ENCODE data around the gene SLC39A11. TPM values are rescaled to one million over a fixed set of nuclear protein-coding genes. Genes with fewer than 3 reads are reported as not detected.
A peak's percentile ranks its signal among the peaks of the same experiment; 100 is the strongest.
"Not testable (repeated sequence)": the region's sequence is repeated elsewhere in the genome, so short reads cannot be mapped to it uniquely, and the experiment has no call there.

The SLC39A11 gene
- total RNA-seq, 1 experiment from 2014 or later: 24.8 TPM

- in situ Hi-C loops (cut with HindIII; ENCODE audit: low pct_unique_long_range_greater_than_20kb, low sequenced_read_pairs): no loop called here
- peak; percentile 74 for DNase-seq (ENCODE audit: low read depth)
Observed at GRCh38 chr17:72922219-72922618, 170.3 kb downstream of the SLC39A11 start.

GRCh38 chr17:72921347-72922054, 171.0 kb downstream of the SLC39A11 start:
- DNase-seq (ENCODE audit: low read depth): no peak
- in situ Hi-C loops (cut with HindIII; ENCODE audit: low pct_unique_long_range_greater_than_20kb, low sequenced_read_pairs): no loop called here

GRCh38 chr17:72920513-72920912, 172.0 kb downstream of the SLC39A11 start:
- in situ Hi-C loops (cut with HindIII; ENCODE audit: low pct_unique_long_range_greater_than_20kb, low sequenced_read_pairs): no loop called here

GRCh38 chr17:72916991-72917390, 175.5 kb downstream of the SLC39A11 start:
- in situ Hi-C loops (cut with HindIII; ENCODE audit: low pct_unique_long_range_greater_than_20kb, low sequenced_read_pairs): no loop called here

More at GRCh38 chr17:72920513-72920912, 172.0 kb downstream of the SLC39A11 start:
- no peak for DNase-seq (ENCODE audit: low read depth)

GRCh38 chr17:72915625-72916081, 176.8 kb downstream of the SLC39A11 start:
- DNase-seq (ENCODE audit: low read depth): no peak
- in situ Hi-C loops (cut with HindIII; ENCODE audit: low pct_unique_long_range_greater_than_20kb, low sequenced_read_pairs): no loop called here

More at GRCh38 chr17:72916991-72917390, 175.5 kb downstream of the SLC39A11 start:
- DNase-seq (ENCODE audit: low read depth): no peak

GRCh38 chr17:72913142-72913682, 179.3 kb downstream of the SLC39A11 start:
- in situ Hi-C loops (cut with HindIII; ENCODE audit: low pct_unique_long_range_greater_than_20kb, low sequenced_read_pairs): no loop called here
- DNase-seq (ENCODE audit: low read depth): no peak

GRCh38 chr17:72906306-72906705, 186.2 kb downstream of the SLC39A11 start:
- in situ Hi-C loops (cut with HindIII; ENCODE audit: low pct_unique_long_range_greater_than_20kb, low sequenced_read_pairs): no loop called here
- DNase-seq (ENCODE audit: low read depth): no peak

GRCh38 chr17:72903522-72903921, 189.0 kb downstream of the SLC39A11 start:
- DNase-seq (ENCODE audit: low read depth): no peak
- in situ Hi-C loops (cut with HindIII; ENCODE audit: low pct_unique_long_range_greater_than_20kb, low sequenced_read_pairs): no loop called here

- in situ Hi-C loops (cut with HindIII; ENCODE audit: low pct_unique_long_range_greater_than_20kb, low sequenced_read_pairs): no loop called here
- no peak for DNase-seq (ENCODE audit: low read depth)
Observed at GRCh38 chr17:72901657-72902056, 190.8 kb downstream of the SLC39A11 start.

GRCh38 chr17:72901083-72901482, 191.4 kb downstream of the SLC39A11 start:
- in situ Hi-C loops (cut with HindIII; ENCODE audit: low pct_unique_long_range_greater_than_20kb, low sequenced_read_pairs): no loop called here
- no peak for DNase-seq (ENCODE audit: low read depth)

GRCh38 chr17:72900654-72900971, 191.9 kb downstream of the SLC39A11 start:
- DNase-seq (ENCODE audit: low read depth): no peak
- in situ Hi-C loops (cut with HindIII; ENCODE audit: low pct_unique_long_range_greater_than_20kb, low sequenced_read_pairs): no loop called here

GRCh38 chr17:72898725-72899124, 193.8 kb downstream of the SLC39A11 start:
- in situ Hi-C loops (cut with HindIII; ENCODE audit: low pct_unique_long_range_greater_than_20kb, low sequenced_read_pairs): no loop called here
- no peak for DNase-seq (ENCODE audit: low read depth)

- DNase-seq (ENCODE audit: low read depth); in situ Hi-C loops (cut with HindIII; ENCODE audit: low pct_unique_long_range_greater_than_20kb, low sequenced_read_pairs): not testable (repeated sequence)
Observed at GRCh38 chr17:72896288-72896687, 196.2 kb downstream of the SLC39A11 start.

GRCh38 chr17:72891627-72892026, 200.9 kb downstream of the SLC39A11 start:
- no peak for DNase-seq (ENCODE audit: low read depth)
- in situ Hi-C loops (cut with HindIII; ENCODE audit: low pct_unique_long_range_greater_than_20kb, low sequenced_read_pairs): no loop called here

- peak; percentile 16 for DNase-seq (ENCODE audit: low read depth)
- in situ Hi-C loops (cut with HindIII; ENCODE audit: low pct_unique_long_range_greater_than_20kb, low sequenced_read_pairs): no loop called here
Observed at GRCh38 chr17:72890711-72891110, 201.8 kb downstream of the SLC39A11 start.

- in situ Hi-C loops (cut with HindIII; ENCODE audit: low pct_unique_long_range_greater_than_20kb, low sequenced_read_pairs): no loop called here
- DNase-seq (ENCODE audit: low read depth): no peak
Observed at GRCh38 chr17:72887917-72888316, 204.6 kb downstream of the SLC39A11 start.

- in situ Hi-C loops (cut with HindIII; ENCODE audit: low pct_unique_long_range_greater_than_20kb, low sequenced_read_pairs): no loop called here
- no peak for DNase-seq (ENCODE audit: low read depth)
Observed at GRCh38 chr17:72887322-72887721, 205.2 kb downstream of the SLC39A11 start.

- no peak for DNase-seq (ENCODE audit: low read depth)
- in situ Hi-C loops (cut with HindIII; ENCODE audit: low pct_unique_long_range_greater_than_20kb, low sequenced_read_pairs): no loop called here
Observed at GRCh38 chr17:72886622-72887021, 205.9 kb downstream of the SLC39A11 start.

GRCh38 chr17:72884066-72884465, 208.4 kb downstream of the SLC39A11 start:
- in situ Hi-C loops (cut with HindIII; ENCODE audit: low pct_unique_long_range_greater_than_20kb, low sequenced_read_pairs): no loop called here
- no peak for DNase-seq (ENCODE audit: low read depth)

GRCh38 chr17:72883351-72883750, 209.1 kb downstream of the SLC39A11 start:
- in situ Hi-C loops (cut with HindIII; ENCODE audit: low pct_unique_long_range_greater_than_20kb, low sequenced_read_pairs): no loop called here
- no peak for DNase-seq (ENCODE audit: low read depth)
